ENCODE data around the gene LPGAT1. TPM values are rescaled to one million over a fixed set of nuclear protein-coding genes. Genes with fewer than 3 reads are reported as not detected.

LPGAT1 gene
- total RNA-seq, 1 experiment from 2014 or later: 41.7 TPM

GRCh38 chr1:211842518-211842917, 12.0 kb upstream of the LPGAT1 start:
- peaks cover 7% of the 10 kb centered on the region; the same call in 1 of the 2 replicates for H3K4me1 ChIP-seq (ENCODE audit: insufficient read depth, low read length)
- H3K9me3 ChIP-seq (ENCODE audit: low read length): no peaks in the 10 kb centered on the region
- no TSS peak for BruUV-seq (replicated peaks)
- H3K9me2 ChIP-seq (replicated peaks; ENCODE audit: low read length): no peaks in the 10 kb centered on the region
- H3K79me2 ChIP-seq (ENCODE audit: low read length): no peaks in the 10 kb centered on the region
- H3K27ac ChIP-seq (ENCODE audit: low read length): no peak overlapping the region
- no peaks in the 10 kb centered on the region for H3K27me3 ChIP-seq (ENCODE audit: low read length)
- H3F3A ChIP-seq (ENCODE audit: low read length, unreplicated experiment): no peaks in the 10 kb centered on the region
- TF ChIP-seq EZH2 (IDR thresholded peaks at IDR 0.05; ENCODE audit: low read length, unreplicated experiment): no peak
- TF ChIP-seq, protein P1, sequence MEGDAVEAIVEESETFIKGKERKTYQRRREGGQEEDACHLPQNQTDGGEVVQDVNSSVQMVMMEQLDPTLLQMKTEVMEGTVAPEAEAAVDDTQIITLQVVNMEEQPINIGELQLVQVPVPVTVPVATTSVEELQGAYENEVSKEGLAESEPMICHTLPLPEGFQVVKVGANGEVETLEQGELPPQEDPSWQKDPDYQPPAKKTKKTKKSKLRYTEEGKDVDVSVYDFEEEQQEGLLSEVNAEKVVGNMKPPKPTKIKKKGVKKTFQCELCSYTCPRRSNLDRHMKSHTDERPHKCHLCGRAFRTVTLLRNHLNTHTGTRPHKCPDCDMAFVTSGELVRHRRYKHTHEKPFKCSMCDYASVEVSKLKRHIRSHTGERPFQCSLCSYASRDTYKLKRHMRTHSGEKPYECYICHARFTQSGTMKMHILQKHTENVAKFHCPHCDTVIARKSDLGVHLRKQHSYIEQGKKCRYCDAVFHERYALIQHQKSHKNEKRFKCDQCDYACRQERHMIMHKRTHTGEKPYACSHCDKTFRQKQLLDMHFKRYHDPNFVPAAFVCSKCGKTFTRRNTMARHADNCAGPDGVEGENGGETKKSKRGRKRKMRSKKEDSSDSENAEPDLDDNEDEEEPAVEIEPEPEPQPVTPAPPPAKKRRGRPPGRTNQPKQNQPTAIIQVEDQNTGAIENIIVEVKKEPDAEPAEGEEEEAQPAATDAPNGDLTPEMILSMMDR (conservative IDR thresholded peaks at IDR 0.05; ENCODE audit: low read depth, low read length): no peak
- intact Hi-C loops (cut with micrococcal nuclease): no loop called here
- ChIA-PET POLR2A (ENCODE audit: unreplicated experiment) (no interaction called here), CTCF (no interaction called here)
- H2AFZ ChIP-seq (ENCODE audit: low read length): no peak overlapping the region
- no peak for DNase-seq
- no peak overlapping the region for H3K4me2 ChIP-seq (ENCODE audit: low read length)
- H3K9ac ChIP-seq (ENCODE audit: low read length): no peak overlapping the region
- H4K20me1 ChIP-seq (ENCODE audit: low read length): no peaks in the 10 kb centered on the region
- no peaks in the 10 kb centered on the region for H3K36me3 ChIP-seq (ENCODE audit: low read depth, low read length)
- no peak overlapping the region for H3K4me3 ChIP-seq (ENCODE audit: low read length)
- ATAC-seq: no peak

DNA sequence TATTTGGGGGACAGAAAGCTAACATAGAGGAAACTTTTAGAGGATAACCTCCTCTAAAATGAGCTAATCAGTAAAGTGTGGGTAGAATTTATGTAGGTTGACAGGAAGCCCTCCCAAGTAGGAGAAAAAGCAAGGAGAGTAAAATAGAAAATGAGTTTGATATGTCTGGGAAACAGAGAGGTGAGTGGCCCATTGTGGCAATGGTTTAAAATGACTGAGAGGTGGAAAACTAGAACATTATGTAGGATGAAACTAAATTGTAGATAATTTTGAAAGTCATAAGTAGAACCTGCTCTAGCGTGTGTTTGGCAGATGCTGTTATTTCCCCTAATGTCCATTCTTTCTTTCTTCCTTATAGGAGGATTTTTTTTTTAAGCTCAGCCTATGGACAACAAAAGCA, 8.5 kb upstream of the LPGAT1 start:
- Histone ChIP-seq H3K27me3 (ENCODE audit: low read length) (peaks cover 7% of the 10 kb centered on the region; the same call in 1 of the 2 replicates), H3K9me3 (ENCODE audit: low read length) (no peaks in the 10 kb centered on the region), H3K9ac (ENCODE audit: low read length) (no peak overlapping the region), H3K4me3 (ENCODE audit: low read length) (no peak overlapping the region), H3K4me2 (ENCODE audit: low read length) (no peak overlapping the region), H4K20me1 (ENCODE audit: low read length) (no peaks in the 10 kb centered on the region), H3K9me2 (replicated peaks; ENCODE audit: low read length) (no peaks in the 10 kb centered on the region), H2AFZ (ENCODE audit: low read length) (no peak overlapping the region), H3K79me2 (ENCODE audit: low read length) (no peaks in the 10 kb centered on the region), H3F3A (ENCODE audit: low read length, unreplicated experiment) (no peaks in the 10 kb centered on the region), H3K36me3 (ENCODE audit: low read depth, low read length) (no peaks in the 10 kb centered on the region), H3K27ac (ENCODE audit: low read length) (no peak overlapping the region), H3K4me1 (ENCODE audit: insufficient read depth, low read length) (peaks cover 7% of the 10 kb centered on the region; the same call in 1 of the 2 replicates)
- TF ChIP-seq EZH2 (IDR thresholded peaks at IDR 0.05; ENCODE audit: low read length, unreplicated experiment): no peak
- TF ChIP-seq EZH2phosphoT487 (IDR thresholded peaks at IDR 0.05; ENCODE audit: borderline replicate concordance, low read length): no peak
- TF ChIP-seq, protein P1 (conservative IDR thresholded peaks at IDR 0.05; ENCODE audit: low read depth, low read length): no peak
- ChIA-PET CTCF (no interaction called here), POLR2A (ENCODE audit: unreplicated experiment) (no interaction called here)
- no TSS peak for BruUV-seq (replicated peaks)
- DNase-seq (no peak), ATAC-seq (no peak)
- intact Hi-C loops (cut with micrococcal nuclease): no loop called here

- H3K9me2 ChIP-seq (replicated peaks; ENCODE audit: low read length): no peaks in the 10 kb centered on the region
- H4K20me1 ChIP-seq (ENCODE audit: low read length): no peaks in the 10 kb centered on the region
- H3K27me3 ChIP-seq (ENCODE audit: low read length): peaks cover 7% of the 10 kb centered on the region; the same call in 1 of the 2 replicates
- H3K27ac ChIP-seq (ENCODE audit: low read length): no peak overlapping the region
- ATAC-seq (no peak), DNase-seq (no peak)
- no TSS peak for BruUV-seq (replicated peaks)
- TF ChIP-seq EZH2 (IDR thresholded peaks at IDR 0.05; ENCODE audit: low read length, unreplicated experiment): no peak
- H3K36me3 ChIP-seq (ENCODE audit: low read depth, low read length): no peaks in the 10 kb centered on the region
- ChIA-PET POLR2A (ENCODE audit: unreplicated experiment) (no interaction called here), CTCF (no interaction called here)
- H3F3A ChIP-seq (ENCODE audit: low read length, unreplicated experiment): no peaks in the 10 kb centered on the region
- H3K4me2 ChIP-seq (ENCODE audit: low read length): no peak overlapping the region
- intact Hi-C loops (cut with micrococcal nuclease): no loop called here
- no peak overlapping the region for H3K4me3 ChIP-seq (ENCODE audit: low read length)
- H2AFZ ChIP-seq (ENCODE audit: low read length): no peak overlapping the region
- no peaks in the 10 kb centered on the region for H3K9me3 ChIP-seq (ENCODE audit: low read length)
- no peak overlapping the region for H3K9ac ChIP-seq (ENCODE audit: low read length)
- peaks cover 9% of the 10 kb centered on the region; the same call in 1 of the 2 replicates for H3K79me2 ChIP-seq (ENCODE audit: low read length)
- peaks cover 7% of the 10 kb centered on the region; the same call in 1 of the 2 replicates for H3K4me1 ChIP-seq (ENCODE audit: insufficient read depth, low read length)
These were observed 2.7 kb upstream of the LPGAT1 start for GRCh38 chr1:211833174-211833820.

Data from PC-3 (cell line).